Measurements from ENCODE around the gene USP34. TPM values are rescaled to one million over a fixed set of nuclear protein-coding genes. Genes with fewer than 3 reads are reported as not detected.

USP34 gene
- total and polyA plus RNA-seq, 2 of the 8 experiments (the other 6 are each of a cell fraction or from before 2014, with no cell fraction given) = 56.7 to 91.7 TPM

DNA sequence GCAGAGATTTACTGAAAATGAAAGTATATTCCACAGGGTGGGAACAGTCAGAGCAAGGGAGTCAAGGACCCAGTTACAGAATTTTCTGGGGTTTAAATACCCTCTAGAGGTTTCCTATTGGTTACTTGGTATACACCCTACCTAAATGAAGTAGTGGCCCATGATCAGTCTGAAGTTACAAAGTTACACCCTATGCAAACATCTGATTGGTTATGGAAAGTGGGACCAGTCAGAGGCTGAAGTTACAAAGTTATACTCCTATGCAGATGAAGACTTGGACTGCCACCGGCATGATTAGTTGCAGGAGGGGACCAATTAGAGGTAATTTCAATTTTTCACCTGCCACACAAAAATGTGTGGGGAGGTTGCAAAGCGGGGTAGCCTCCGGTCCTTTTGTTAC is 56.2 kb downstream of the USP34 start:
- ChIA-PET POLR2A (ENCODE audit: partially characterized antibody) (interaction anchor here (0.6 kb wide), 1 partner anchor 208 kb away, joined by 3 read pairs; no protein-coding TSS in a partner anchor), CTCF (ENCODE audit: partially characterized antibody) (interaction anchor here (3.0 kb wide), 1 partner anchor 12 kb away, joined by 14 read pairs; no protein-coding TSS in a partner anchor)
- H3K36me3 ChIP-seq (ENCODE audit: control insufficient read depth in 2 of 4, insufficient read depth in 4 of 4, low read length in 3 of 4) = peaks cover 0 to 4% (median 0%) of the 10 kb centered on the region in 4 experiments; a peak in 3 of 8 replicates
- H3K4me2 ChIP-seq (ENCODE audit: insufficient read depth in 1 of 2, low read depth in 2 of 2, low read length in 2 of 2) = no peak overlapping the region
- no peaks in the 10 kb centered on the region for H3K27me3 ChIP-seq (replicated peaks in 1 of 4; ENCODE audit: control insufficient read depth in 3 of 4, extremely low read depth in 1 of 4, insufficient read depth in 3 of 4, low read length in 3 of 4)
- no peak overlapping the region for H3K56ac ChIP-seq (replicated peaks; ENCODE audit: insufficient read length, low read depth, low read length)
- no peaks in the 10 kb centered on the region for H3K4me1 ChIP-seq (replicated peaks in 1 of 4; ENCODE audit: control insufficient read depth in 3 of 4, insufficient read depth in 4 of 4, low read length in 3 of 4)
- WGBS, 2 experiments (ENCODE audit: extremely low coverage in 1 of 2, insufficient coverage in 1 of 2, insufficient read length in 1 of 2, insufficient replicate concordance in 2 of 2, low coverage in 1 of 2, low lambda C conversion rate in 2 of 2, missing lambda C conversion rate in 1 of 2) = 88% methylated on average over 3 of the region's 3 CpGs; no CpG with 5 or more reads in 1 of the 2 experiments
- H2BK15ac ChIP-seq (ENCODE audit: low read length) = no peak overlapping the region
- H3K23me2 ChIP-seq (ENCODE audit: low read depth, low read length) = no peaks in the 10 kb centered on the region
- H3K4ac ChIP-seq (replicated peaks; ENCODE audit: insufficient read length, low read depth, low read length) = no peak overlapping the region
- DNase-seq (ENCODE audit: low read depth in 1 of 2, low spot score in 2 of 2) (no peak), FAIRE-seq (no peak)
- no peak overlapping the region for H3K9ac ChIP-seq (replicated peaks in 1 of 4; ENCODE audit: extremely low read depth in 1 of 4, low read depth in 3 of 4, low read length in 3 of 4)
- no peak overlapping the region for H3K23ac ChIP-seq (ENCODE audit: insufficient read length)
- H3K27ac ChIP-seq (ENCODE audit: low read depth, low read length) = no peak overlapping the region
- H4K91ac ChIP-seq (replicated peaks; ENCODE audit: insufficient read length, low read length) = no peak overlapping the region
- no peak overlapping the region for H3K14ac ChIP-seq (ENCODE audit: insufficient read length)
- H2BK5ac ChIP-seq (ENCODE audit: low read depth, low read length) = no peak overlapping the region
- H2BK120ac ChIP-seq (replicated peaks; ENCODE audit: low read depth, low read length) = no peak overlapping the region
- no peak overlapping the region for H2BK20ac ChIP-seq (ENCODE audit: low read length)
- H4K8ac ChIP-seq (ENCODE audit: extremely low read depth, insufficient read depth, low read length) = no peak overlapping the region
- no peak overlapping the region for H3K4me3 ChIP-seq (ENCODE audit: extremely low read depth in 1 of 4, insufficient read depth in 2 of 4, low read depth in 3 of 4, low read length in 4 of 4)
- no peak overlapping the region for H4K5ac ChIP-seq (ENCODE audit: insufficient read length, low read depth, low read length)
- no peak overlapping the region for H2BK12ac ChIP-seq (ENCODE audit: low read depth, low read length)
- no peaks in the 10 kb centered on the region for H4K20me1 ChIP-seq (replicated peaks in 1 of 2; ENCODE audit: control insufficient read depth in 1 of 2, insufficient read depth in 2 of 2, low read length in 2 of 2)
- H3K9me3 ChIP-seq (ENCODE audit: insufficient read depth in 2 of 2, low read depth in 1 of 2, low read length in 1 of 2) = no peaks in the 10 kb centered on the region
- H3K18ac ChIP-seq (ENCODE audit: extremely low read depth, low read length) = no peak overlapping the region
- H2AK5ac ChIP-seq (ENCODE audit: low read depth, low read length) = no peak overlapping the region
- H3K79me2 ChIP-seq (ENCODE audit: control insufficient read depth in 1 of 2, insufficient read depth in 2 of 2, low read length in 2 of 2) = peaks cover 0 to 37% of the 10 kb centered on the region in 2 experiments; a peak in 3 of 4 replicates
- no peaks in the 10 kb centered on the region; the same call in 1 of the 2 replicates for H3K79me1 ChIP-seq (ENCODE audit: low read depth, low read length)
- no peak overlapping the region for H2AFZ ChIP-seq (ENCODE audit: low read length)
- TF ChIP-seq SIX5 (IDR thresholded peaks at IDR 0.05; ENCODE audit: low read depth, low read length) = no peak
- no peak for TF ChIP-seq TAF1 (IDR thresholded peaks at IDR 0.05; ENCODE audit: low read depth, low read length)
- TF ChIP-seq CHD2 (IDR thresholded peaks at IDR 0.05; ENCODE audit: low read length) = no peak
- no peak for TF ChIP-seq YY1 (IDR thresholded peaks at IDR 0.05; ENCODE audit: low read depth, low read length)
- no peak for TF ChIP-seq EZH2 (IDR thresholded peaks at IDR 0.05; ENCODE audit: low read depth, low read length, severe bottlenecking)
- no peak for TF ChIP-seq HDAC2 (IDR thresholded peaks at IDR 0.05; ENCODE audit: borderline replicate concordance in 1 of 2, low read depth in 2 of 2, low read length in 2 of 2)
- no peak for TF ChIP-seq CEBPB (IDR thresholded peaks at IDR 0.05; ENCODE audit: low read depth, low read length)
- no peak for TF ChIP-seq CTBP2 (IDR thresholded peaks at IDR 0.05; ENCODE audit: borderline replicate concordance, insufficient read depth, insufficient read length, low read length)
- no peak for TF ChIP-seq ZNF274 (IDR thresholded peaks at IDR 0.05; ENCODE audit: borderline replicate concordance, extremely low read depth, low read length)
- no peak for TF ChIP-seq CBX5 (IDR thresholded peaks at IDR 0.05; ENCODE audit: low read depth, low read length)
- no peak for TF ChIP-seq RNF2 (IDR thresholded peaks at IDR 0.05; ENCODE audit: borderline replicate concordance, low read depth, low read length, missing control alignments, poor library complexity, severe bottlenecking)
- TF ChIP-seq TAF7 (optimal IDR thresholded peaks at IDR 0.05; ENCODE audit: borderline replicate concordance, low read depth, low read length) = no peak
- no peak for TF ChIP-seq RFX5 (IDR thresholded peaks at IDR 0.05; ENCODE audit: borderline replicate concordance, low read depth, low read length)
- no peak for TF ChIP-seq BCL11A (IDR thresholded peaks at IDR 0.05; ENCODE audit: low read depth in 2 of 2, low read length in 2 of 2)

Measured in H1 (cell line).